Adrenal gland (tissue), 12 donors: ENCODE measurements around the gene HNF4A. TPM values are rescaled to one million over a fixed set of nuclear protein-coding genes. Genes with fewer than 3 reads are reported as not detected.

Experiments
- DNase-seq, 7 donors: peaks; one replicate each; pipeline ENCODE4 v3.0.0-alpha.2; 2019 to 2020
- H3K27ac ChIP-seq, 5 donors: fragments of 200-600 bp; sonication (generic) in 4 of 5; 1 replicate in 3 of 5; 2 replicates in 2 of 5; pipeline versions ENCODE4 v1.5.1 to v1.8.0; 2016 to 2020; ENCODE audit warnings: mild to moderate bottlenecking in 1 of 5
- H3K27me3 ChIP-seq: fragments of 200-600 bp; 2 replicates; pipeline ENCODE4 v1.8.0; 2021
- H3K36me3 ChIP-seq, 2 donors: fragments of 200-600 bp; replicated peaks in 1 of 2; 1 replicate in 1 of 2; 2 replicates in 1 of 2; pipeline versions ENCODE4 v1.5.1 to v1.8.0; 2018 to 2022
- H3K4me1 ChIP-seq, 2 donors: fragments of 200-600 bp; replicated peaks in 1 of 2; 1 replicate in 1 of 2; 2 replicates in 1 of 2; pipeline versions ENCODE4 v1.5.1 to v1.8.0; 2018 to 2021
- H3K4me3 ChIP-seq, 4 donors: fragments of 200-600 bp; sonication (generic) in 3 of 4; one replicate each; pipeline ENCODE4 v1.5.1; 2016 to 2018
- H3K9me3 ChIP-seq, 3 donors: fragments of 200-600 bp; sonication (generic) in 1 of 3; replicated peaks in 1 of 3; 1 replicate in 2 of 3; 2 replicates in 1 of 3; pipeline versions ENCODE4 v1.5.1 to v1.8.0; 2016 to 2021
- CTCF ChIP-seq, 6 experiments: fragments of 450-650 bp in 4 of 6; fragments of 200-600 bp in 2 of 6; sonication (generic) in 1 of 6; IDR thresholded peaks; 1 replicate in 5 of 6; 2 replicates in 1 of 6; pipeline versions ENCODE4 v1.5.1 to v1.8.0; 2016 to 2021; ENCODE audit warnings: antibody characterized with exemption in 6 of 6, mild to moderate bottlenecking in 2 of 6, moderate library complexity in 1 of 6
- POLR2A ChIP-seq, 2 donors: fragments of 450-650 bp; IDR thresholded peaks; one replicate each; pipeline ENCODE4 v1.6.1; 2017; ENCODE audit warnings: antibody characterized with exemption in 2 of 2, mild to moderate bottlenecking in 2 of 2, moderate library complexity in 1 of 2
- WGBS, 4 donors: extraction: QIAGEN DNeasy Blood & Tissue Kit in 2 of 4; methylation state at CpG; one replicate each; pipeline versions ENCODE4 v1.1.5 to v1.1.7; 2013 to 2017; 5-methylcytosine and 5-hydroxymethylcytosine counted together
- intact Hi-C, 2 donors: fragments of 100-400 bp; cut with DNase I; formaldehyde crosslinking; loops; one replicate each; pipeline versions ENCODE4 v1.14.1 to v1.15.0; 2022 to 2023
- polyA plus RNA-seq, 3 donors: library from polyadenylated mRNA; stranded (reverse); fragments of 200-250 nt in 2 of 3; fragments of 350-450 nt in 1 of 3; fragmentation: Illumina TruSeq in 1 of 3; extraction: RNeasy Lipid Tissue Mini Kit (QIAGEN cat#74804) in 1 of 3; gene quantifications; one replicate each; pipeline ENCODE4 v1.2.3, GENCODE V29; 2013 to 2014
- total RNA-seq, 9 donors: library from RNA; depleted of rRNA in 4 of 9; stranded (reverse); fragments of >200 nt in 4 of 9; fragments of 120-200 nt in 1 of 9; fragmentation: NEBNext Ultra II Directional in 1 of 9; extraction: Animal tissue kit (Norgen Biotek cat#: 25700) in 1 of 9; gene quantifications; one replicate each; pipeline versions ENCODE4 v1.1.0 to v1.2.4, GENCODE V29; 2013 to 2023
- donor health status: healthy with polysubstance abuse.
- donor health status: Bipolar disorder and iron deficiency.
- donor health status: DM: yes; HTN: yes; CAD: no.
- donor health status: DM: no; HTN: no; CAD: no.
- donor health status: DM: no; HTN: no; CAD: no.
- donor health status: DM: yes; HTN: yes; CAD: no.

Gene HNF4A
- total and polyA plus RNA-seq, 12 donors, result 0.06 to 0.78 (median 0.13) TPM; not detected in 2

- Histone ChIP-seq H3K27ac (peak within 1 kb of the TSS in 4 of 5 donors; percentile 63 to 96 (median 82)), H3K4me3 (peak within 1 kb of the TSS; percentile 58 to 89 (median 76)), H3K27me3 (no peaks in the 10 kb centered on the region), H3K9me3 (no peaks in the 10 kb centered on the region), H3K36me3 (peaks cover 0 to 9% of the 10 kb centered on the region in 2 donors), H3K4me1 (peaks cover 6 to 14% of the 10 kb centered on the region in 2 donors)
- DNase-seq, result peak; percentile 84 to 92 (median 89)
- WGBS, 4 donors, result 1 to 10% (median 2%) methylated on average over 15 to 55 of the region's 55 CpGs
- intact Hi-C loops, result no loop called here
- TF ChIP-seq POLR2A (IDR thresholded peaks at IDR 0.05) (peak; percentile 90 to 91), CTCF (IDR thresholded peaks at IDR 0.05) (peak in 5 of 6 experiments; percentile 35 to 46 (median 37))
Measured at GRCh38 chr20:44475694-44476560, 120.4 kb downstream of the HNF4A start, which contains the start of gene TTPAL. Gene TTPAL (plus strand): TSS chr20:44475874. CDS start chr20:44480000, 4,126 bp downstream.

- Histone ChIP-seq H3K36me3 (peaks cover 0 to 10% of the 10 kb centered on the region in 2 donors), H3K4me3 (no peak overlapping the region), H3K27ac (peak overlapping the region in 1 of 5 donors; percentile 6), H3K9me3 (no peaks in the 10 kb centered on the region), H3K27me3 (no peaks in the 10 kb centered on the region), H3K4me1 (peaks cover 6 to 14% of the 10 kb centered on the region in 2 donors)
- no peak for DNase-seq
- TF ChIP-seq POLR2A (IDR thresholded peaks at IDR 0.05) (no peak), CTCF (IDR thresholded peaks at IDR 0.05) (no peak)
- intact Hi-C loops, result no loop called here
- 87 to 99% (median 92%) methylated on average over 3 of the region's 3 CpGs for WGBS, 4 donors
Measured at GRCh38 chr20:44477151-44477550, 121.7 kb downstream of the HNF4A start.

- TF ChIP-seq CTCF (IDR thresholded peaks at IDR 0.05) (no peak), POLR2A (IDR thresholded peaks at IDR 0.05) (no peak)
- 72 to 82% (median 78%) methylated on average over 6 of the region's 6 CpGs for WGBS, 4 donors
- Histone ChIP-seq H3K9me3 (no peaks in the 10 kb centered on the region), H3K27me3 (no peaks in the 10 kb centered on the region), H3K4me1 (peaks cover 6 to 14% of the 10 kb centered on the region in 2 donors), H3K4me3 (no peak overlapping the region), H3K36me3 (peaks cover 0 to 11% of the 10 kb centered on the region in 2 donors), H3K27ac (no peak overlapping the region)
- DNase-seq, result no peak
- intact Hi-C loops, result no loop called here
Measured at GRCh38 chr20:44478206-44478605, 122.7 kb downstream of the HNF4A start.

GRCh38 chr20:44479643-44480042, 124.1 kb downstream of the HNF4A start:
- WGBS, 4 donors, result 75 to 79% (median 76%) methylated on average over 5 of the region's 5 CpGs
- Histone ChIP-seq H3K4me3 (no peak overlapping the region), H3K36me3 (peaks cover 0 to 18% of the 10 kb centered on the region in 2 donors), H3K27ac (no peak overlapping the region), H3K27me3 (no peaks in the 10 kb centered on the region), H3K9me3 (no peaks in the 10 kb centered on the region), H3K4me1 (peaks cover 6 to 14% of the 10 kb centered on the region in 2 donors)
- TF ChIP-seq CTCF (IDR thresholded peaks at IDR 0.05), result no peak
- TF ChIP-seq POLR2A (IDR thresholded peaks at IDR 0.05), result no peak
- intact Hi-C loops, result no loop called here
- DNase-seq, result peak in 1 of 7 donors; percentile 13
